Liver (tissue), 9 donors: ENCODE measurements around the gene CDH24. TPM values are rescaled to one million over a fixed set of nuclear protein-coding genes. Genes with fewer than 3 reads are reported as not detected.

Source experiments
- DNase-seq: peaks from one replicate; pipeline ENCODE4 v3.0.0-alpha.2; 2017; ENCODE audit warnings: low spot score
- H3K27ac ChIP-seq, 2 donors: one replicate each; pipeline ENCODE4 v1.7.0; 2013; ENCODE audit warnings: inconsistent platforms in 2 of 2, low read length in 2 of 2, control low read depth in 1 of 2, low read depth in 1 of 2, mild to moderate bottlenecking in 1 of 2
- H3K27me3 ChIP-seq, 4 donors: one replicate each; pipeline versions ENCODE4 v1.6.1 to v1.7.0; 2013; ENCODE audit warnings: low read length in 3 of 4, inconsistent platforms in 1 of 4, mild to moderate bottlenecking in 1 of 4, moderate library complexity in 1 of 4; ENCODE audit not compliant: control insufficient read depth in 4 of 4, insufficient read depth in 4 of 4
- H3K36me3 ChIP-seq, 4 donors: one replicate each; pipeline versions ENCODE4 v1.6.1 to v1.7.0; 2013; ENCODE audit warnings: low read length in 3 of 4, mild to moderate bottlenecking in 3 of 4, low read depth in 1 of 4, moderate library complexity in 1 of 4; ENCODE audit not compliant: control insufficient read depth in 4 of 4, insufficient read depth in 3 of 4
- H3K4me1 ChIP-seq, 4 donors: one replicate each; pipeline versions ENCODE4 v1.6.1 to v1.7.0; 2013; ENCODE audit warnings: low read length in 3 of 4, mild to moderate bottlenecking in 3 of 4, moderate library complexity in 1 of 4; ENCODE audit not compliant: control insufficient read depth in 4 of 4, insufficient read depth in 4 of 4
- H3K4me3 ChIP-seq, 3 donors: one replicate each; pipeline versions ENCODE4 v1.6.1 to v1.7.0; 2013; ENCODE audit warnings: low read length in 3 of 3, control low read depth in 1 of 3, low read depth in 1 of 3, mild to moderate bottlenecking in 1 of 3
- H3K9ac ChIP-seq, 2 donors: one replicate each; pipeline ENCODE4 v1.7.0; 2013; ENCODE audit warnings: low read length in 2 of 2, mild to moderate bottlenecking in 2 of 2, moderate library complexity in 2 of 2, control low read depth in 1 of 2, low read depth in 1 of 2
- H3K9me3 ChIP-seq, 4 donors: one replicate each; pipeline versions ENCODE4 v1.6.1 to v1.7.0; 2013; ENCODE audit warnings: low read length in 3 of 4; ENCODE audit not compliant: control insufficient read depth in 4 of 4
- ATF3 ChIP-seq: IDR thresholded peaks from 2 replicates; pipeline ENCODE4 v1.6.1; 2016; ENCODE audit warnings: antibody characterized with exemption
- CTCF ChIP-seq: fragments of 150-350 bp; IDR thresholded peaks from 2 replicates; pipeline ENCODE4 v1.5.1; 2017; ENCODE audit warnings: improper control_type of control experiment, low read depth, low read length; ENCODE audit not compliant: missing input control
- EGR1 ChIP-seq, 2 donors: IDR thresholded peaks; 2 replicates each; pipeline ENCODE4 v1.6.1; 2016 to 2018; ENCODE audit warnings: antibody characterized with exemption in 2 of 2, low read depth in 2 of 2
- FOXA2 ChIP-seq: IDR thresholded peaks from 2 replicates; pipeline ENCODE4 v1.6.1; 2016; ENCODE audit warnings: antibody characterized with exemption
- HNF4G ChIP-seq: IDR thresholded peaks from 2 replicates; pipeline ENCODE4 v1.6.1; 2016; ENCODE audit warnings: antibody characterized with exemption
- JUND ChIP-seq, 2 donors: IDR thresholded peaks; 2 replicates each; pipeline ENCODE4 v1.6.1; 2016; ENCODE audit warnings: antibody characterized with exemption in 2 of 2
- MAX ChIP-seq: IDR thresholded peaks from 2 replicates; pipeline ENCODE4 v1.6.1; 2016; ENCODE audit warnings: antibody characterized with exemption
- RAD21 ChIP-seq, 2 donors: IDR thresholded peaks; 2 replicates each; pipeline ENCODE4 v1.6.1; 2016; ENCODE audit warnings: antibody characterized with exemption in 2 of 2, mild to moderate bottlenecking in 2 of 2
- RXRA ChIP-seq, 2 donors: IDR thresholded peaks; 2 replicates each; pipeline ENCODE4 v1.6.1; 2017 to 2018; ENCODE audit warnings: antibody characterized with exemption in 2 of 2, mild to moderate bottlenecking in 1 of 2
- TAF1 ChIP-seq: conservative IDR thresholded peaks from 2 replicates; pipeline ENCODE4 v1.6.1; 2016; ENCODE audit warnings: antibody characterized with exemption, mild to moderate bottlenecking
- ZBTB33 ChIP-seq: IDR thresholded peaks from 2 replicates; pipeline ENCODE4 v1.6.1; 2016; ENCODE audit warnings: antibody characterized with exemption
- WGBS: extraction: QIAGEN DNeasy Blood & Tissue Kit; methylation state at CpG from one replicate; pipeline ENCODE4 v1.1.7; 2013; 5-methylcytosine and 5-hydroxymethylcytosine counted together
- polyA plus RNA-seq, 2 donors: library from polyadenylated mRNA; stranded (reverse) in 1 of 2; unstranded in 1 of 2; fragments of 200-250 nt in 1 of 2; fragments of >200 nt in 1 of 2; fragmentation: Nextera tagmentation in 1 of 2; extraction: Ambion mirVana in 1 of 2; gene quantifications; one replicate each; pipeline versions ENCODE4 v1.2.1 to v1.2.3, GENCODE V29; 2013 to 2015
- total RNA-seq, 2 donors: library from RNA; depleted of rRNA; stranded (reverse); fragments of >200 nt; gene quantifications; one replicate each; pipeline ENCODE4 v1.2.3, GENCODE V29; 2014
- donor health status: healthy.
- donor health status: healthy.
- donor health status: healthy.
- donor health status: healthy.
- donor health status: healthy.

Gene CDH24
- total and polyA plus RNA-seq, 4 donors: 0.23 to 0.50 (median 0.38) TPM; not detected in 1

- no peak for TF ChIP-seq CTCF
Measured at GRCh38 chr14:23033251-23033727, 24.0 kb downstream of the CDH24 start (continued).

GRCh38 chr14:23030936-23031335, 26.4 kb downstream of the CDH24 start:
- peaks cover 5 to 13% (median 9%) of the 10 kb centered on the region in 4 donors for H3K4me1 ChIP-seq

GRCh38 chr14:23028799-23029198, 28.5 kb downstream of the CDH24 start:
- Histone ChIP-seq H3K4me3 (no peak overlapping the region), H3K27ac (no peak overlapping the region), H3K27me3 (no peaks in the 10 kb centered on the region), H3K36me3 (peaks cover 11 to 42% (median 26%) of the 10 kb centered on the region in 4 donors), H3K9me3 (no peaks in the 10 kb centered on the region), H3K4me1 (peaks cover 4 to 9% (median 6%) of the 10 kb centered on the region in 4 donors), H3K9ac (no peak overlapping the region)
- 71% methylated on average over 2 of the region's 2 CpGs for WGBS
- no peak for DNase-seq
- no peak for TF ChIP-seq EGR1 (IDR thresholded peaks at IDR 0.05; ENCODE audit: low read depth in 2 of 2)
- no peak for TF ChIP-seq JUND (IDR thresholded peaks at IDR 0.05)
- TF ChIP-seq MAX: no peak
- TF ChIP-seq ZBTB33: no peak
- no peak for TF ChIP-seq RXRA (IDR thresholded peaks at IDR 0.05)
- TF ChIP-seq ATF3: no peak
- TF ChIP-seq FOXA2: no peak
- TF ChIP-seq HNF4G: no peak
- TF ChIP-seq TAF1: no peak

More at GRCh38 chr14:23030936-23031335, 26.4 kb downstream of the CDH24 start:
- no peak for DNase-seq
- WGBS: 98% methylated on average over 4 of the region's 4 CpGs
- TF ChIP-seq ZBTB33 (no peak), RAD21 (IDR thresholded peaks at IDR 0.05) (no peak)
- H3K36me3 ChIP-seq: peaks cover 11 to 33% (median 21%) of the 10 kb centered on the region in 4 donors
- H3K4me3 ChIP-seq: no peak overlapping the region
- H3K9me3 ChIP-seq: no peaks in the 10 kb centered on the region
- H3K27ac ChIP-seq: no peak overlapping the region
- no peak overlapping the region for H3K9ac ChIP-seq
- no peaks in the 10 kb centered on the region for H3K27me3 ChIP-seq
